H1 (cell line): ENCODE measurements around the gene UBD. TPM values are rescaled to one million over a fixed set of nuclear protein-coding genes. Genes with fewer than 3 reads are reported as not detected.

Source experiments
- CTCF ChIA-PET: fragments of 300-600 bp; sonication (Branson Sonifier 250); formaldehyde crosslinking; loops from one replicate; lab custom pipeline; 2021; ENCODE audit not compliant: partially characterized antibody; lab: Charles Lee
- POLR2A ChIA-PET: fragments of 300-600 bp; sonication (Branson Sonifier 250); formaldehyde crosslinking; loops from one replicate; lab custom pipeline; 2021; ENCODE audit warnings: inconsistent platforms; ENCODE audit not compliant: partially characterized antibody; lab: Charles Lee
- DNase-seq, 2 experiments: peaks; one replicate each; pipeline versions ENCODE4 v3.0.0 to v3.0.0-alpha.2; 2010 to 2022; ENCODE audit warnings: low spot score in 2 of 2, low read depth in 1 of 2, mixed read lengths in 1 of 2
- FAIRE-seq: peaks from 2 replicates; lab custom pipeline; 2011; peaks lifted over from hg19 to GRCh38; lab: Jason Lieb, UNC
- H2AFZ ChIP-seq: 2 replicates; pipeline ENCODE4 v1.8.1; 2012; ENCODE audit warnings: low read length, inconsistent platforms
- H2AK5ac ChIP-seq: 2 replicates; pipeline ENCODE4 v1.6.1; 2013; ENCODE audit warnings: low read depth, low read length
- H2BK120ac ChIP-seq: replicated peaks from 2 replicates; pipeline ENCODE3; 2013; ENCODE audit warnings: low read depth, low read length, inconsistent platforms
- H2BK12ac ChIP-seq: 2 replicates; pipeline ENCODE4 v1.6.1; 2013; ENCODE audit warnings: low read depth, low read length
- H2BK15ac ChIP-seq: 2 replicates; pipeline ENCODE4 v1.6.1; 2013; ENCODE audit warnings: low read length
- H2BK20ac ChIP-seq: 2 replicates; pipeline ENCODE4 v1.6.1; 2013; ENCODE audit warnings: low read length
- H2BK5ac ChIP-seq: 2 replicates; pipeline ENCODE4 v1.6.1; 2013; ENCODE audit warnings: low read depth, low read length
- H3K14ac ChIP-seq: 2 replicates; pipeline ENCODE4 v1.6.1; 2013; ENCODE audit warnings: inconsistent platforms; ENCODE audit not compliant: insufficient read length
- H3K18ac ChIP-seq: 2 replicates; pipeline ENCODE4 v1.6.1; 2013; ENCODE audit warnings: low read length; ENCODE audit errors: extremely low read depth
- H3K23ac ChIP-seq: 2 replicates; pipeline ENCODE4 v1.6.1; 2013; ENCODE audit warnings: inconsistent platforms; ENCODE audit not compliant: insufficient read length
- H3K23me2 ChIP-seq: 2 replicates; pipeline ENCODE4 v1.6.1; 2013; ENCODE audit warnings: low read depth, low read length
- H3K27ac ChIP-seq: 2 replicates; pipeline ENCODE4 v1.6.1; 2011; ENCODE audit warnings: low read depth, low read length, inconsistent platforms
- H3K27me3 ChIP-seq, 4 experiments: replicated peaks in 1 of 4; 1 replicate in 1 of 4; 2 replicates in 3 of 4; pipeline versions ENCODE4 v1.6.1 to v1.8.1; 2011 to 2013; ENCODE audit warnings: low read length in 3 of 4, mild to moderate bottlenecking in 3 of 4, inconsistent platforms in 2 of 4, mixed read lengths in 2 of 4, moderate library complexity in 1 of 4; ENCODE audit not compliant: control insufficient read depth in 3 of 4, insufficient read depth in 3 of 4; ENCODE audit errors: extremely low read depth in 1 of 4
- H3K36me3 ChIP-seq, 4 experiments: 2 replicates each; pipeline versions ENCODE4 v1.6.1 to v1.8.1; 2011 to 2013; ENCODE audit warnings: mild to moderate bottlenecking in 4 of 4, low read length in 3 of 4, moderate library complexity in 2 of 4, control low read depth in 1 of 4, inconsistent platforms in 1 of 4; ENCODE audit not compliant: insufficient read depth in 4 of 4, control insufficient read depth in 2 of 4
- H3K4ac ChIP-seq: replicated peaks from 2 replicates; pipeline ENCODE3; 2013; ENCODE audit warnings: low read length, low read depth, mixed read lengths, inconsistent platforms; ENCODE audit not compliant: insufficient read length
- H3K4me1 ChIP-seq, 4 experiments: replicated peaks in 1 of 4; 1 replicate in 1 of 4; 2 replicates in 3 of 4; pipeline versions ENCODE4 v1.6.1 to v1.8.1; 2011 to 2013; ENCODE audit warnings: low read length in 3 of 4, inconsistent platforms in 2 of 4, mixed read lengths in 1 of 4; ENCODE audit not compliant: insufficient read depth in 4 of 4, control insufficient read depth in 3 of 4
- H3K4me2 ChIP-seq, 2 experiments: 2 replicates each; pipeline versions ENCODE4 v1.6.1 to v1.8.1; 2011 to 2013; ENCODE audit warnings: low read depth in 2 of 2, low read length in 2 of 2, control low read depth in 1 of 2, inconsistent platforms in 1 of 2, mild to moderate bottlenecking in 1 of 2; ENCODE audit not compliant: insufficient read depth in 1 of 2
- H3K4me3 ChIP-seq, 4 experiments: fragments of 200-600, 300-600 bp in 1 of 4; sonication (generic), shearing (Covaris generic), sonication (Bioruptor Twin) in 1 of 4; 2 replicates each; pipeline versions ENCODE4 v1.5.1 to v1.8.1; 2011 to 2016; ENCODE audit warnings: low read length in 4 of 4, low read depth in 3 of 4, control low read depth in 2 of 4, inconsistent platforms in 2 of 4, mild to moderate bottlenecking in 2 of 4, mixed read lengths in 1 of 4, moderate library complexity in 1 of 4; ENCODE audit not compliant: insufficient read depth in 2 of 4; ENCODE audit errors: extremely low read depth in 1 of 4
- H3K56ac ChIP-seq: replicated peaks from 2 replicates; pipeline ENCODE3; 2013; ENCODE audit warnings: low read depth, mild to moderate bottlenecking, mixed read lengths, low read length, inconsistent platforms; ENCODE audit not compliant: insufficient read length
- H3K79me1 ChIP-seq: 2 replicates; pipeline ENCODE4 v1.6.1; 2013; ENCODE audit warnings: low read depth, low read length, control low read depth
- H3K79me2 ChIP-seq, 2 experiments: 2 replicates each; pipeline versions ENCODE4 v1.6.1 to v1.8.1; 2012 to 2013; ENCODE audit warnings: low read length in 2 of 2, mild to moderate bottlenecking in 2 of 2, inconsistent platforms in 1 of 2; ENCODE audit not compliant: insufficient read depth in 2 of 2, control insufficient read depth in 1 of 2
- H3K9ac ChIP-seq, 4 experiments: replicated peaks in 1 of 4; 1 replicate in 1 of 4; 2 replicates in 3 of 4; pipeline versions ENCODE4 v1.6.1 to v1.8.1; 2011 to 2013; ENCODE audit warnings: low read depth in 3 of 4, low read length in 3 of 4, control low read depth in 2 of 4, mild to moderate bottlenecking in 2 of 4, moderate library complexity in 2 of 4, inconsistent platforms in 1 of 4; ENCODE audit errors: extremely low read depth in 1 of 4
- H3K9me3 ChIP-seq, 2 experiments: 2 replicates each; pipeline versions ENCODE4 v1.6.1 to v1.8.1; 2012 to 2013; ENCODE audit warnings: mild to moderate bottlenecking in 2 of 2, moderate library complexity in 2 of 2, control low read depth in 1 of 2, inconsistent platforms in 1 of 2, low read depth in 1 of 2, low read length in 1 of 2, mixed read lengths in 1 of 2; ENCODE audit not compliant: insufficient read depth in 2 of 2
- H4K20me1 ChIP-seq, 2 experiments: replicated peaks in 1 of 2; 2 replicates each; pipeline versions ENCODE3 to v1.8.1; 2011 to 2013; ENCODE audit warnings: inconsistent platforms in 2 of 2, low read length in 2 of 2, mild to moderate bottlenecking in 1 of 2; ENCODE audit not compliant: insufficient read depth in 2 of 2, control insufficient read depth in 1 of 2
- H4K5ac ChIP-seq: 2 replicates; pipeline ENCODE4 v1.6.1; 2013; ENCODE audit warnings: low read length, low read depth, mixed read lengths, inconsistent platforms; ENCODE audit not compliant: insufficient read length
- H4K8ac ChIP-seq: 2 replicates; pipeline ENCODE4 v1.8.0; 2013; ENCODE audit warnings: mild to moderate bottlenecking, moderate library complexity, low read length, inconsistent platforms; ENCODE audit not compliant: insufficient read depth; ENCODE audit errors: extremely low read depth
- H4K91ac ChIP-seq: replicated peaks from 2 replicates; pipeline ENCODE3; 2013; ENCODE audit warnings: low read length, mixed read lengths, inconsistent platforms; ENCODE audit not compliant: insufficient read length
- E2F6 ChIP-seq: IDR thresholded peaks from 2 replicates; pipeline ENCODE4 v1.6.1; 2012; ENCODE audit warnings: inconsistent platforms
- SAP30 ChIP-seq: fragments of 300-600 bp; sonication (generic); IDR thresholded peaks from 2 replicates; pipeline ENCODE4 v1.7.1; 2012; ENCODE audit warnings: low read length, moderate library complexity, mild to moderate bottlenecking, inconsistent platforms; ENCODE audit not compliant: insufficient read depth, insufficient replicate concordance
- WGBS, 2 experiments: shearing (Covaris generic) in 1 of 2; methylation state at CpG; one replicate each; pipeline versions ENCODE4 v1.1.6 to v1.1.7; 2013 to 2015; ENCODE audit warnings: low lambda C conversion rate in 2 of 2, mixed read lengths in 2 of 2, inconsistent platforms in 1 of 2, low coverage in 1 of 2, missing lambda C conversion rate in 1 of 2; ENCODE audit not compliant: insufficient replicate concordance in 2 of 2, insufficient coverage in 1 of 2, insufficient read length in 1 of 2; ENCODE audit errors: extremely low coverage in 1 of 2, missing lambda C conversion rate in 1 of 2; 5-methylcytosine and 5-hydroxymethylcytosine counted together
- polyA plus RNA-seq, 7 experiments: library from polyadenylated mRNA; depleted of rRNA in 3 of 7; stranded (reverse) in 5 of 7; unstranded in 2 of 7; fragments of >200 nt in 5 of 7; fragments of 200-250 nt in 2 of 7; gene quantifications; 1 replicate in 5 of 7; 2 replicates in 1 of 7; 4 replicates in 1 of 7; pipeline versions ENCODE4 v1.2.1 to v1.2.3, GENCODE V29; 2011 to 2013; ENCODE audit warnings: missing spikeins in 2 of 7, mixed read lengths in 2 of 7
- total RNA-seq: library from RNA; stranded (reverse); fragmentation: NEBNext Ultra II Directional; extraction: Animal tissue kit (Norgen Biotek cat#: 25700); gene quantifications from 2 replicates; pipeline ENCODE4 v1.2.1, GENCODE V29; 2021

Gene UBD
- total and polyA plus RNA-seq, 2 of the 8 experiments (the other 6 are each of a cell fraction or from before 2014, with no cell fraction given), result 0.23 TPM; not detected in 1

- Histone ChIP-seq H2BK120ac (no peak overlapping the region), H3K79me1 (no peaks in the 10 kb centered on the region), H3K27me3 (no peaks in the 10 kb centered on the region), H3K9me3 (no peaks in the 10 kb centered on the region), H4K91ac (no peak overlapping the region), H2BK15ac (no peak overlapping the region), H2BK20ac (no peak overlapping the region), H2BK5ac (no peak overlapping the region), H3K23me2 (no peaks in the 10 kb centered on the region), H4K5ac (no peak overlapping the region), H2AFZ (no peak overlapping the region), H3K4me2 (no peak overlapping the region), H3K9ac (no peak overlapping the region), H3K4me1 (no peaks in the 10 kb centered on the region; a peak in 2 of 7 replicates), H3K4ac (no peak overlapping the region), H3K14ac (no peak overlapping the region), H4K8ac (no peak overlapping the region), H3K4me3 (no peak overlapping the region), H4K20me1 (peaks cover 0 to 2% of the 10 kb centered on the region in 2 experiments), H3K18ac (no peak overlapping the region), H3K79me2 (no peaks in the 10 kb centered on the region), H2AK5ac (no peak overlapping the region), H3K23ac (no peak overlapping the region), H2BK12ac (no peak overlapping the region), H3K36me3 (peaks cover 9 to 26% (median 13%) of the 10 kb centered on the region in 4 experiments), H3K27ac (no peak overlapping the region), H3K56ac (no peak overlapping the region)
- DNase-seq (peak in 1 of 2 experiments; percentile 25), FAIRE-seq (no peak)
- CTCF ChIA-PET, result interaction anchor here (1.3 to 3.4 kb wide), 5 partner anchors 8 to 182 kb away, joined by 3 to 23 read pairs (median 4); partner anchors contain the start of gene OR12D1
- POLR2A ChIA-PET, result interaction anchor here (1.6 to 5.0 kb wide), 9 partner anchors 8 to 102 kb away, joined by 5 to 33 read pairs (median 20); partner anchors contain the start of genes GABBR1 and OR2H2
- TF ChIP-seq SAP30, result no peak
- 0 out of 2 replicates have a peak, but pooled peaks have one; percentile 18 for TF ChIP-seq E2F6
- WGBS, 2 experiments, result 84% methylated on average over 6 of the region's 6 CpGs; no CpG with 5 or more reads in 1 of the 2 experiments
Measured at GRCh38 chr6:29596381-29596900, 36.9 kb upstream of the UBD start.
